PC-9 (cell line): ENCODE results near the gene CTNNA3.

Experiments
- CTCF ChIP-seq: fragments of 200-600 bp; sonication (generic); conservative IDR thresholded peaks from 2 replicates; pipeline ENCODE4 v1.6.1; 2017; ENCODE audit warnings: mixed run types, antibody characterized with exemption, mild to moderate bottlenecking, moderate library complexity
- EZH2 ChIP-seq: fragments of 200-600 bp; sonication (generic); IDR thresholded peaks from 2 replicates; pipeline ENCODE4 v1.8.0; 2017; ENCODE audit warnings: antibody characterized with exemption, low read depth

- no peak for TF ChIP-seq CTCF
- TF ChIP-seq EZH2: no peak
These were observed 705.7 kb downstream of the CTNNA3 start for GRCh38 chr10:66990143-66990830.
